NCI-H1417 (cell line): ENCODE measurements around the gene CLCA1.

Experiments
- DNase-seq, 3 experiments: peaks; one replicate each; lab custom pipeline; 2025; lab: John Stamatoyannopoulos, UW

CLCA1 gene

GRCh38 chr1:86504137-86504479 lies 35.4 kb downstream of the CLCA1 start:
- no peak for DNase-seq

- no peak for DNase-seq
Measured at GRCh38 chr1:86504895-86505563, 36.3 kb downstream of the CLCA1 start.

GRCh38 chr1:86505564-86505902 lies 36.8 kb downstream of the CLCA1 start:
- no peak for DNase-seq

GRCh38 chr1:86507935-86508582 lies 39.3 kb downstream of the CLCA1 start:
- DNase-seq, result peak; percentile 48 to 79 (median 74)

GRCh38 chr1:86508583-86508969 lies 39.8 kb downstream of the CLCA1 start:
- no peak for DNase-seq

- peak; percentile 4 to 61 (median 43) for DNase-seq
Measured at GRCh38 chr1:86515597-86515996, 46.9 kb downstream of the CLCA1 start.

- DNase-seq, result no peak
Measured at GRCh38 chr1:86516335-86516734, 47.6 kb downstream of the CLCA1 start.

- no peak for DNase-seq
Measured at GRCh38 chr1:86517336-86517735, 48.6 kb downstream of the CLCA1 start.

GRCh38 chr1:86520789-86521521 lies 52.2 kb downstream of the CLCA1 start:
- DNase-seq, result no peak

GRCh38 chr1:86521522-86521891 lies 52.8 kb downstream of the CLCA1 start:
- DNase-seq, result no peak

- no peak for DNase-seq
Measured at GRCh38 chr1:86522240-86522639, 53.5 kb downstream of the CLCA1 start.

- no peak for DNase-seq
Measured at GRCh38 chr1:86523670-86524354, 55.1 kb downstream of the CLCA1 start.

GRCh38 chr1:86527306-86527705 lies 58.6 kb downstream of the CLCA1 start:
- no peak for DNase-seq

GRCh38 chr1:86530211-86530845 lies 61.6 kb downstream of the CLCA1 start:
- peak in 2 of 3 experiments; percentile 14 to 74 for DNase-seq

GRCh38 chr1:86537928-86538695 lies 69.4 kb downstream of the CLCA1 start:
- DNase-seq, result no peak

- DNase-seq, result peak in 1 of 3 experiments; percentile 63
Measured at GRCh38 chr1:86538775-86539174, 70.0 kb downstream of the CLCA1 start.

- DNase-seq, result peak in 1 of 3 experiments; percentile 4
Measured at GRCh38 chr1:86541859-86542258, 73.1 kb downstream of the CLCA1 start.

GRCh38 chr1:86542631-86543030 lies 73.9 kb downstream of the CLCA1 start:
- no peak for DNase-seq

GRCh38 chr1:86546787-86547221 lies 78.1 kb downstream of the CLCA1 start, which contains the start of gene CLCA4:
Gene CLCA4 (plus strand): TSS chr1:86547078. CDS start chr1:86547120, 42 bp downstream.
- peak in 2 of 3 experiments; percentile 40 to 80 for DNase-seq

- no peak for DNase-seq
Measured at GRCh38 chr1:86548839-86549238, 80.1 kb downstream of the CLCA1 start.
